Jurkat, Clone E6-1 (cell line): ENCODE data around the gene PWWP2B.

Source experiments
- DNase-seq: peaks from one replicate; pipeline ENCODE4 v3.0.0-alpha.2; 2011; ENCODE audit warnings: low read depth, low spot score
- H3K4me3 ChIP-seq: 2 replicates; pipeline ENCODE4 v1.5.1; 2011; ENCODE audit warnings: mild to moderate bottlenecking, low read length, control low read depth, moderate library complexity

Gene PWWP2B

DNA sequence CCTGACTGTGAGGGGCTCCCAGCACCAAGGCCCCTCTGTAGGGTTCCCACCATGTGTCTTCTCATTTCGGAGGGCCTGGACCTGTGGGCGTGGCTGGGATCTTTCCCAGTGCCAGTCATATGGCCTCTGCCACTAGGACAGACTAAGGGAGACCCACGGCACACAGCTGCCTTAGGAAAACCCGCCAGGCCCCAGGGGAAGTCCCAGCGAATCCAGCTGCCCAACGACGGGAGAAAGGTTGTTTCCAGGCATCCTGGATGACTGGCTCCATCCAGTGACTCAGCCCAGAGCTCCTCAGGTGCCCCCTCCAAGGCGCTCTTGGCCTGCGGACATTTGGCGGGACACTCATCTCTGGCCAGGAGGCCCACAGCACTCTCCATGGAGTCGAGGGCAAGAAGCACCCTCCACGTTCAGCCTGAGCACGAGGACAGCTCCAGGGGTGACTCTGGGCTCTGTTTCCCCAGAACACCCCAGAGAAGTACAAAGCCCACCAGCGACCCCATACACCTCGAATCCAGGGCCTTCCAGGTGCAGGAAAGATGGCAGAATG lies 39.9 kb downstream of the PWWP2B start:
- no peak for DNase-seq
- no peak overlapping the region for H3K4me3 ChIP-seq

DNA sequence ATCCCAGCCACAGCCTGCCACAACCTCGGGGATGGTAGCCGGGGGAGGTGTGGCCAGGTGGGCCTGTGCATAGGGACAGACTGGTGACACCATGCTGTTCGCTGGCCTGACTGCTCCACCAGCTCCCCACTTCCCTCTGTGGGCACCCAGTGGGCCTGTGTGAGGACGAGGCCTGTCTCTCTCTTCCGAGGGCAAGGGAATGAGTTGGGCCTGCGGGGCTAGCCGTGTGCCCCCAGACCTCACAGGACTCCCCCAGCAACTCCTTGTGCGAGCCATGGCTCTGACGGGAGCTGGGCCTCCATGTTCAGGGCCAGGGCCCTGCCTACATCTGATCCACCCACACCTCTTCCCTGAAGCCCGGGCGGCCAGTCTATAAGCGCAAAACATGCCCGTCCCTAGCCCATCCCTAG lies 40.5 kb downstream of the PWWP2B start:
- no peak for DNase-seq
- no peak overlapping the region for H3K4me3 ChIP-seq

DNA sequence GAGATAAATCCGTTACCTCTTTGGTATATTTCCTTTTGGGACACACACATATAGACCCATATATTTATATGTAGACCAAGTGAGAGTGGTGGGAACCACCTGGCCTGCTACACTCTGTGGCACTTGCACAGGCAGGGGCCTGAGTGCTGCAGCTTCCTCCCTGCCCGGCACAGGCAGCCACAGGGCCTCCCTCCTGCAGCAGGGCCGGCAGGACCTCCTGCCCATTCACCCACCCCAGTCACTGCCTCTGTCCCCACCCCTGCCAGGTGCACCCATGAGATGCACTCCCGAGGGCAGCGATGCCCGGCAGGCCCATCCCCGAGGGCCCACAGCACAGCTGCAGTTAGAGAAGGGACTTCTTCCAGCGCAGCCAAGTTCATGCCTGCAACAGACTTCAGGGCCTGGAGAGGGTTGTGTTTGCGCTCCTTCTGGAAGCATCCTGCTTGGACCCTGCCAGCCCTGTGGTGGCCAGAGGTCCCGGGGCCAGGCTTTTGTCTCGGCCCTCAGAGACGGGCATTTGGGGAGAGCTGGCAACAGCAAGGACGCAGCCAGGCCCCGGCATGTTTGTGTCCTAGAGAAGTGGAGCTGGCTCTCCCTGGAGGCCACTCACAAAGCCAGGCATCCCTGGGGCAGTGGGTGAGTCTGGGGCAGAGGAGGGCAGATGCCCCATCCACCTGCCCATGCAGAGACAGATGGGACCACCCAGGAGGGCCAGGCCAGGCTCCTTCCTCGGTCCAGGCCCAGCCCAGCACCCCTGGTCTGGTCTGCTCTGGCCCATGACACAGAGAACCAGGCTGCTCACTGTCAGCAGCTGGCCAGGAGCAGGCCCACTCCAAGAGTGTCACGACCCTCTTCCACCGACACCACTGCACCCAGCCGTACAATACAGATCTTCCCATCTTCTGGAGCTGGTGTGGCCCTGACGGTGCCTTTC lies 41.4 kb downstream of the PWWP2B start:
- no peak overlapping the region for H3K4me3 ChIP-seq
- no peak for DNase-seq

DNA sequence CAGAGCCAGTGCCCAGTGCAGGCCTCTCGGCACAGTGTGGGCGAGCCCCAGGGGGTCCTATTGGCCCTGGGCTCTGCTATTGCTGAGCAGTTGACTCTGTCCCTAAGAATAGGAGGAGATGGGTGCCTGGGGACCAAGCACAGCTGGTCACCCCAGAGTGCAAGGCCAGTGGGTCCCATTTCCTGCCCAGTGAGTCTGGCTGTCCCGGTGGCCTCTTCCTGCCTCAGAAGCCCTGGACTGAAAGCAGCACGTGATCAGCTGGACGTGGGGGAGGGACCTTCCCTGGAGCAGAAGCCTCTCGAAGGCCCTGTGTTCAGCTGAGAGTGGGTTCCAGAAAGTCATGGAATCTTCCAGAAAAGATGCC lies 42.0 kb downstream of the PWWP2B start:
- no peak for DNase-seq

DNA sequence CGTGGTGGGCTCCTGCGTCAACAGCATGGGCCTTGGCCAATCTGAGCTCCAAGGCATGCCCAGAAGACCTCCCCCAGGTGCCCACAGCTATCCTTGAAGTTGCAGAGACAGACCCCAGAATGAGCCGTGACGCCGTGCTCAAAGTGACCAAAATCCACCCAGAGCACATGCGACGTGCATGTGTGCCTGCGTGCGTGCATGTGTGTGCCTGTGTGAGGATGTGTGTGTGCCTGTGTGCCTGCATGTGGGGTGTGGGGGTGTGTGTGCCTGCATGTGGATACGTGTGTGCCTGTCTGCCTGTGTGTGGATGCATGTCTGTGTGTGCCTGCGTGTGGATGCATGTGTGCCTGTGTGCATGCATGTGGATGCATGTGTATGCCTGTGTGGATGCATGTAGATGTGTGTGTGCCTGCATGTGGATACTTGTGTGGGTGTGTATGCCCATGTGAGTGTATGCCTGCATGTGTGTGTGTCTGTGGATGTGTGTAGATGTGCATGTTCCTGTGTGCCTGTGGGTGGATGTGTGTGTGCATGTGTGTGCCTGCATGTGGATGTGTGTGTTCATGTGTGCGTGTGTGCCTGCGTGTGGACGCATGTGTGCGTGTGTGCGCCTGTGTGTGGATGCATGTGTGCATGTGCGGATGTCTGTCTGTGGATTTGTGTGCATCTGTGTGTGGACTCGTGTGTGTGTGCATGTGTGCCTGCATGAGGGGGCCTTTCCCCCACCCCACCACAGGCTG lies 42.6 kb downstream of the PWWP2B start:
- DNase-seq: no peak
- no peak overlapping the region for H3K4me3 ChIP-seq

More for the DNA sequence above, 42.0 kb downstream of the PWWP2B start:
- H3K4me3 ChIP-seq: no peak overlapping the region

DNA sequence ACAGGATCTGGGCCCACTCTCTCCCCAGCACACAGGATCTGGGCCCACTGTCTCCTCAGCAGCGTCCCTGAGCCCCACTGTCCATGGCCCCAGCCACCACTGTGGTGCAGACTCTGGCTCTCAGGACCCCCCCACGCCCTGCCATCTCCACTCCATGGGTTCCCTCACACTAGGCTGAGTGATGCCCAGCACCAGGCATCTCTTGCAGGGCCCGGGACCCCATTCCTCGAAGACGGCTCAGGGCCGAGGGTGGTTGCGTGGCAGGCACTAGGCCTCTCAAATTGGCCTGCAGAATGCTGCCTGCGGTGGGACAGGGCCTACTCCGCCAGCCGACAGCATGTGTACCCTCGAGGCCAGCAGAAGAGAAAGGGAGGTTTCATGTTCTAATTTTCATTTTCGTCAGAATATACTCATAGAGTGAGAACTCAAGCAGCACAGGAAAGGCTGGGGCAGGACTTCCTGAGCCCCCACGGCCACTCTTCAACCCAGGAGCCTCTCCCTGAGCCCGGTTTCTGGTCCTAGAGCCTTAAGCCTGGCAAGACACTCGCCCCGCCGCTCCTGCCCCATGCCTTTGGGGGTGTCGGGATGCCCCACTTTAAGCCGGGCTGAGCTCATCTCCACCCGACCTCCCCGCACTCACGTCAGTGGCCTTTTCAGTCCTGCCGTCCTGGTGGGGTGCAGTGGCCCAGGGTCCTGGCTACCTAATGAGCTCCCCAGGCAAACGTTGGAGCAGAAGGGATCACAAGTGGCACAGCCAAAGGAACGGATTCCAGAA lies 44.0 kb downstream of the PWWP2B start:
- no peak overlapping the region for H3K4me3 ChIP-seq
- no peak for DNase-seq

DNA sequence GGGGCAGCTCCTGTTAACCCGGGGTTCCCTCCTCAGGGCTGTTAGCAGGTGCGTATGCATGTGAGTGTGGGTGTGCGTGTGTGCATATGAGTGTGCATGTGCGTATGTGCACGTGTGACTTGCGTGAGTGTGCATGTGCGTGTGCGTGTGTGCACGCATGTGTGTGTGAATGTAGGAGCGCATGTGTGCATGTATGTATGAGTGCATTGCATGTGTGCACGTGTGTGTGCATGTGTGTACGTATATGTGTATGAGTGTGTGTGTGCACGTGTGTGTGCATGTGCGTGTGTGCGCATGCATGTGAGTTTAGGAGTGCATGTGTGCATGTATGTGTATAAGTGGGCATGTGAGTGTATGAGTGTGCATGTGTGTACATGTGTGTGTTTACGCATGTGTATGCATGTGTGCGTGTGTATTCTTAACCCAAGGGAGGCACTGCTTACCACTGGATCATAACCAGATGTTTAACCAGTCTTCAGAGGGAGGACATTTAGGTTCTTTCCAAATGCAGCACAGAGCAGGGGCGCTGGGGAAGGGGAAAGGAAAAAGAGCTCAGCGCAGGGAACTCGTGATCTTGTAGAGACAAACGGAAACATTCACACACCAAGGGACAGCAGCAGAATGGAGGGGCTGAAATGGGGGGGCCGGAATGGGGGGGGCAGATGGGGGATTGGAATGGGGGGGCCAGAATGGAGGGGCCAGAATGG lies 45.0 kb downstream of the PWWP2B start:
- no peak for DNase-seq

DNA sequence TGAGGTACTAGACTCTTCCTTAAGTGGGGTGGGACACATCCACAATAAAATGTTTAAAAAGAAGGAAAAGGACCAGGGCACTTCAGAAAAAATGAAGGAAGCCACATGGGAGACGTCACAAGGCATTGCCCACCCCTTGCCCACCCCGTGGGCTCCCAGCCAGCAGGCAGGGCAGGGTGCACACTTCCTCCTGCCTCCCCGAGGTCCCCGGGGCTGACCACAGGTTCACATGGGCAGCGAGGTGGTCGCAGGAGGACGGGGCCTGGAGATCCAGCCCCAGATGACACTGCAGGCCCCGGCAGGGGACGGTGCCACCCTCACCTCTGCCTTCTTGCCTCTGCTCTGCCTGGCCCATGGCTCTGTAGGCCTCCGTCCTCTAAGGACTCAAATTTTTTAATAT lies 45.6 kb downstream of the PWWP2B start:
- no peak for DNase-seq
- no peak overlapping the region for H3K4me3 ChIP-seq

More for the DNA sequence above, 45.0 kb downstream of the PWWP2B start:
- no peak overlapping the region for H3K4me3 ChIP-seq

DNA sequence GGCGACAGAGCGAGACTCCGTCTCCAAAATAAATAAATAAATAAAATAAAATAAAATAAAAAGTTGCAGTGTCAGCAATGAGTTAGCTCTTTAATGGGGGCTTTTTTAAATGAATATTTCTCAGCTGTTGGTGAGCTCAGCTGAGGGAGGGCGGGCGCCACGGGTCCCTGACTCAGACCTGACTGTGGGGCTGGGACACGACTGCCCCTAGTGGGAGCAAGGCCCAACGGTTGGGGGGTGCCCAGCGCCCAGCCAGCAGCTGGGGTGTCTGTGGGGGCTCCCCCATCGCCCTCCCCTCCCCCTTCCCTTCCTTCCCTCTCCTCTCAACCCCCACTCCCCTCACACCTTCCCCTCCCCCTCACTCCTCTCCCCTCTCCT lies 46.6 kb downstream of the PWWP2B start:
- DNase-seq: no peak
- H3K4me3 ChIP-seq: no peak overlapping the region

DNA sequence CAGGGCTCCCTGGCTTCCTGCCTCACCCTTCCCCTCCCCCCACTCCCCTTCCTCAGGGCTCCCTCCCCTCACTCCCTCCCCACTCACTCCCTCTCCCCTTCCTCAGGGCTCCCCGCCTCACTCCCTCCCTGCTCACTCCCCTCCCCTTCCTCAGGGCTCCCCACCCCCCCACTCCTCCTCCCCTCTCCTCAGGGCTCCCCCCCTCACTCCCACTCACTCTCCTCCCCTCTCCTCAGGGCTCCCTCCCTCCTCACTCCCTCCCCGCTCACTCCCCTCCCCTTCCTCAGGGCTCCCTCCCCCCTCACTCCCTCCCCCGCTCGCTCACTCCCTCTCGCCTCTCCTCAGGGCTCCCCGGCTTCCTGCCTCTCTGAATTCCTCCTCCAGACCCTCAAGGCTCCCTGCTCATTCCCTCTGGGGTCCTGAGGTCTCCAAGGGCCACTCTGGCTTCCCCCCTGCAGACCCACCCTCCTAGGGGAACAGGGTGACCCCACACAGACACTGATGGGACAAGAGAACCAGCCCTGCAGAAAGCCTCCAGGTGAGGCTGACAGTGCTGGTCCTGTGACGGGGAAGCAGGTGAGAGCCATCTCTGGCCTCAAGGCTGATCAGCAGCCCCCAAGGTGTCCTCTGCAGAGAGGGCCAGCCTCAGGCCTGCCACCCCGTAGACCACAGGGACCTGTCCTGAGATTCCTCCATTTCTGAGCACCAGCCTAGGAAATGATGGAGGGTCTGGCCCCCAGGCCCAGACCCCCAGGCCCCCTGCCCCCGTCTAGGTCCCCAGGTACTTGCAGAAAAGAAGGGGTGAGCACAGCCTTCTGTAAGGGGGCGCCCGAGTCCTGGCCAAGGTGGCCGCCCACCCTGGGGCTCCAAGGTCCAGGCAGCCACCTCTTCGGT lies 47.2 kb downstream of the PWWP2B start:
- no peak overlapping the region for H3K4me3 ChIP-seq
- DNase-seq: peak; percentile 67

DNA sequence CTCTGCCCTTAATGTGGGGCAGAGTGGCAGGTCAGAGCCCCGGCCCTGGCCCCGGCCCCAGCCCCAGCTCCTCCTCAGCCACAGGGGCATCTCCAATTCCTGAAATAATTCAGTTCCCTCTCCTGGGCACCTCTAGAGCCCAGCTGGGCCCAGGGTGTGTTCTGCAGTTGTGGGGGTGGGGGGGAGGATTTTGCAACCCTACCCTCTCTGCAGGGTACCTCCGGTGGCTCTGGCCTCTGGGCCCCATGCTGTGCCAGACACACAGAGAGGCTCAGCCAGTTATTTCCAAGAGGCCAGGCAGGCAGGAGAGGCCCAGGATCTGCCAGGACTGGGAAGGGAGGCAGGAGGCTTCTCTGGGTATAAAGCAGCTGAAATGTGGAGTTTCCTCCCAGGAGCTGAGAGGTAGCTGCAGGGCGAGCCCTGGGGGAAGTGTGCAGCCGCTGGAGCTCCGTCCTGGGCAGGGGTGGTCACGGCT lies 47.9 kb downstream of the PWWP2B start:
- DNase-seq: no peak
- no peak overlapping the region for H3K4me3 ChIP-seq

DNA sequence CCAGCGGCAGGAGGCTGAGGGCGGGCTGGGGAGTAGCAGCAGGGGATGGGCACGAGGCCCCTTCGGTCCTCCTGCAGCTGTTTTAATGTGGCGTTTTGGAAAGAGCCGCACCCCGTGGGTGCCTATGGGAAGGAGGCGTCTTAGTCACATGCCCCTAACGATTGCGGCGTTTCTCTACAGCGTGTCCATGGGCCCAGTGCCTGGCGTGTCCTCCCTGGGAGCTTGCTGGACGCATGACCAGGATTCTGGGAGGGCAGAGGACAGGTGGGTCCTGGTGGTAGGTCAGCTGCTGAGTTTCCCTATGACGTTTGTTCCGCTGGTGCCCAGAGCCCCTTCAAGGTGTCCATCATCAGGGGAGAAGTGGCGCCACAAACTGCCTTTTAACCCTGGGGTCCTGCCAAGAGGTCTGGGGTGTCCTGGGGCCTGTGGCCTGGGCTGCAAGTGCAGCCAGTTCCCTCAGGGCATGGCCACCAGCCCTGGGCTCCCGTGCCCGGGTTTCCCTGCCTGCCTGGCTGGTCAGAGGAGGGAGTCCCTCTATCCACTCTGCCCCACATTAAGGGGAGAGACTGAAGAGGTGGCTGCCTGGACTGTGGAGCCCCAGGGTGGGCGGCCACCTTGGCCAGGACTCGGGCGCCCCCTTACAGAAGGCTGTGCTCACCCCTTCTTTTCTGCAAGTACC lies 48.7 kb downstream of the PWWP2B start:
- no peak for DNase-seq
- H3K4me3 ChIP-seq: no peak overlapping the region

DNA sequence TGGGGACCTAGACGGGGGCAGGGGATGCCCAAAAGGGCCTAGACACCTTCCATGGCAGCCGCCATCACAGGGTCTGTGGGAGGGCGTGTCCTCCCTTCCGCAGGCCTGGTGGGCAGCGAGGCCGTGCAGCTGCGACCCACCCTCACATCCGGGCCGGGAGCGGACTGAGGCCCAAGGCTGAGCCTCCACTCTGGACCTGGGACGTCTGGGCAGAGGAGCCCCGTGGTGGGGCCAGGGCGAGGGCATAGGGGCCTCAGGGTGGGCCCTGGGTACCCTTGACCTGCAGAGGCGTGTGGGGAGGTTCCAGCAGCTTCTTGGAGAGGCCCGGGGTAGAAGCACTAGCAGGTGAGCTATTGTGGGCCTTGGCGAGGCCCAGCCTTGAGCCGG lies 49.2 kb downstream of the PWWP2B start:
- no peak for DNase-seq

DNA sequence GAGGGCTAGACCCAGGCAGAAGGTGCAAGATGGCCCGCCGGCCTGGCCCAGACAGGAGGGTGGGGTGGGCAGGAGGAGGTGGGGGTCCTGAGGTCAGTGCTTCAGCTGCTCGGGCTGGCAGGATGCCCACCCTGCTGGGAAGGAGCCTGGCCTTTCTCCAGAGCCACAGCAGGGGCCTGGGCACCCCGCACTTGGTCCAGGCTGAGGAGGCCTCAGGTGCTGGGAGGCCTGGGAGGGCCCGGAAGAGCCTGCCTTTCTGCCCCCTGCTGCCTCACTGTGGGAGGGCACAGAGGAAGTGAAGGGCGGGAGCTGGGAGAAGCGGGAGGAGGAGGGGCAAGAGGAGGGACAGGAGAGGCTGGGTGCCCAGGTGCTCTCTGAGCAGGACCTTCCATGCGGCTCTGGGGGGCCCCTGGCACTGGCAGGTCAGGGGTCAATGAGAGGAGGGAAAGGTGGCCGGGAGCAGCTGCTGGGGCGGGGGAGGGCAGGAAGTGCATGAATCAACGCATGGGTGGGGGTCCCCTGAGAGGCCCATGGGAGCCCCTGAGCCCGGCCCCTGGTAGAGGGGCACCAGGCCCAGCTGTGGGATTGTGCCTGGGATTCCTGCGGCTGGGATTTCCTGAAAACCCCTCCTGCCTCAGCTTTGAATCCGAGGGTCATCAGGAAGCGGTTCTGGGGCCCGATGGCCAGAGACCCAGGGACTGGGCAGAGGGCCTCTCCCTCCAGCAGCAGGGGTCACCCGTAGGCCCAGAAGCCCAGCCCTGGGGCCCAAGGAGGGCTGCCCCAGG lies 49.9 kb downstream of the PWWP2B start:
- DNase-seq: peak; percentile 84
- peak overlapping the region; percentile 54 for H3K4me3 ChIP-seq

More for the DNA sequence above, 49.2 kb downstream of the PWWP2B start:
- no peak overlapping the region; the same call in 1 of the 2 replicates for H3K4me3 ChIP-seq

DNA sequence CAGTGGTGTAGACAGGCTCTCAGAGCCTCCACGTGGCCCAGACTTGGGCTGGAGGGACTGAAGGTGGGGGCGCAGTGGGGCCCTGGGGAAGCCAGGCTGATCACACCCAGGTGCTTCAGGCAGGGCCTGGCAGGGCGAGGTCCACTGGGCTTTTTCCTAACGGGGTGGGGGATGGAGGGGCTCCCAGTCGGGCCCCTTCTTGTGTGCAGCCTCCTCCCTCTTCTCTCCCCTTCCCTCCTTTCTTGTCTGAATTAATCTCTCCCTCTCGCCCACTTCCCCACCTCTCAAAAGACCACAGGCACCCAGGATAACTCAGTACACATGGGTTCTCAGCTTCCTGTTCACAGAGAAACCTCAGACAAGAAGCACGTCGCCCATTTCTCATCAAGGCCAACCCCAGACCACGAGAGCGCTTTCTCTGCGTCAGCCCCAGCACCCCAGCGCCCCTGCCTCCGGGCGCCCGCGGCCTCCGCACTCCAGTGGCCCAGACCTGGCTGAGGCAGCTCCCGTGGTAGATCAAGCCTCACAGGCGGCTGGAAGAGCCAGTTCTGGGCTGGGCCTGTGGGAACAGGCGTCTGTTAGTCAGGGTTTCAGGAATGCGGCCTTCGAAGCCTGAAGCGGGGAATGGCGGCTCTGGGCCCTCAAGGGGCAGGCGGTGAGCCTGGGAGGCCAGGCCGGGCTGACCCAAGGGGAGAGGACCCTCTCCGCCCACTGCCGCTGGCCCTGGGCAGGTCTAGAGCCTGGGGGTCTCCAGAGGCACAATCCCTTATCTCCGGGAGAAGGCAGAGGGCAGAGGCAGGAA lies 50.6 kb downstream of the PWWP2B start:
- peak; percentile 82 for DNase-seq
- peak overlapping the region; percentile 54 for H3K4me3 ChIP-seq
